Muscle layer of colon (tissue), 2 donors: ENCODE results near the gene GPC5.

Experiments
- H3K27ac ChIP-seq: one replicate; pipeline ENCODE4 v1.7.0; 2013; ENCODE audit warnings: low read depth, mild to moderate bottlenecking, low read length, moderate library complexity
- H3K27me3 ChIP-seq, 2 donors: one replicate each; pipeline ENCODE4 v1.7.0; 2013; ENCODE audit warnings: low read length in 2 of 2, mild to moderate bottlenecking in 2 of 2; ENCODE audit not compliant: insufficient read depth in 2 of 2, control insufficient read depth in 1 of 2
- H3K36me3 ChIP-seq: one replicate; pipeline ENCODE4 v1.7.0; 2013; ENCODE audit warnings: mild to moderate bottlenecking, low read length; ENCODE audit not compliant: insufficient read depth
- H3K4me1 ChIP-seq: one replicate; pipeline ENCODE4 v1.7.0; 2013; ENCODE audit warnings: mild to moderate bottlenecking, low read length; ENCODE audit not compliant: insufficient read depth
- H3K4me3 ChIP-seq, 2 donors: one replicate each; pipeline ENCODE4 v1.7.0; 2013; ENCODE audit warnings: low read length in 2 of 2, low read depth in 1 of 2, mild to moderate bottlenecking in 1 of 2, moderate library complexity in 1 of 2
- H3K9ac ChIP-seq: one replicate; pipeline ENCODE4 v1.7.0; 2013; ENCODE audit warnings: low read length
- H3K9me3 ChIP-seq: one replicate; pipeline ENCODE4 v1.7.0; 2013; ENCODE audit warnings: mild to moderate bottlenecking, low read length
- donor health status: abdominal sarcoma.
- donor health status: Adenocarcinoma of cecum.

Gene GPC5

DNA sequence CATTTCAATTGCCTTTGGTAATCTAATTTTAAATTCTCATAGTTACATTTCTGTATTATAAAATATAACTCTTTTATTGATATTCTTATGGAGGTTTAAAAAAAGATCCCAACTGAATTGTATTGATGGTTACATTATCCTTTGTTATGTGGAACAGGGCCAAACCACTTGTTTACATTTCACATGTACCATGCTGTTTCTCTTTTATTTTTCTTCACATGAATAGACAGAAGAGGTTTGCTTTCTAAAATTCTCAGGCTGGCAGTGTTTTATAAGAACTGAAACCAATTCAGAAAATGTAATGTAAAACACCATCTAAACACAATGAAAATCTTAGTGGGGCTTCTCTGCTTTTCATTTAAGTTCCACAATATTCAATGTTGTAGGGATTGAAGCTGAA, 122.5 kb downstream of the GPC5 start:
- Histone ChIP-seq H3K36me3 (no peaks in the 10 kb centered on the region), H3K9me3 (peaks cover 4% of the 10 kb centered on the region), H3K4me1 (no peaks in the 10 kb centered on the region), H3K27me3 (no peaks in the 10 kb centered on the region), H3K9ac (no peak overlapping the region), H3K27ac (no peak overlapping the region), H3K4me3 (no peak overlapping the region)

DNA sequence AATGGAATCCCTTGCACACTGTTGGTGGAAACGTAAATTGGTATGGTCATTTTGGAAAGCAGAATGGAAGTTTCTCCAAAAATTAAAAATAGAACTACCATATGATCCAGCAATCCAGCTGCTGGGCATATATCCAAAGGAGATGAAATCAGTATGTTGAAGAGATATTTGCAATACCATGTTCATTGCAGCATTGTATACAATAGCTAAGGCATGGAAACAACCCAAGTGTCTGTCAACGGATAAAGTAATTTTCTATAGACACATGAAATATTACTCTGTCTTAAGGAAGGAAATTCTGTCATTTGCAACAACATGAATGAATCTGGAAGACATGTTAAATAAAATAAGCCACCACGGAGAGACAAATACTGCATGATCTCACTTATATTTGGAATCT, 124.7 kb downstream of the GPC5 start:
- H3K9me3 ChIP-seq = peaks cover 4% of the 10 kb centered on the region
- no peaks in the 10 kb centered on the region for H3K36me3 ChIP-seq
- no peaks in the 10 kb centered on the region for H3K27me3 ChIP-seq
- H3K27ac ChIP-seq = no peak overlapping the region
- no peak overlapping the region for H3K9ac ChIP-seq
- H3K4me3 ChIP-seq = no peak overlapping the region
- H3K4me1 ChIP-seq = no peaks in the 10 kb centered on the region

DNA sequence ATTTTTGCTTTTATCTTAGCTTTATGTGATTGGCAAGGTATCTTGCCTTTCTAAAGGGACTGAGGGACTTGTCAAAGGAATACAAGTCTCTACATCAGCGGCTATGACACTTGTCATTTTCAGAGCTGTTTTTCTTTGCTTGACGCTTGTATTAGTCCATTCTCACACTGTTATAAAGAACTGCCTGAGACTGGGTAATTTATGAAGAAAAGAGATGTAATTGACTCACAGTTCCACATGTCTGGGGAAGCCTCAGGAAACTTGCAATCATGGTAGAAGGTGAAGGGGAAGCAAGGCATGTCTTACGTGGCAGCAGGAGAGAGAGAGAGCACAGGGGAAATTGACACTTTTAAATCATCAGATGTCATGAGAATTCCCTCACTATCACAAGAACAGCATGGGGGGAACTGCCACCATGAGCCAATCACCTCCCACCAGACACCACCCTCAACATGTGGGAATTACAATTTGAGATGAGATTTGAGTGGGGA, 128.2 kb downstream of the GPC5 start:
- no peak overlapping the region for H3K9ac ChIP-seq
- no peaks in the 10 kb centered on the region for H3K36me3 ChIP-seq
- peaks cover 4% of the 10 kb centered on the region for H3K9me3 ChIP-seq
- H3K4me3 ChIP-seq = no peak overlapping the region
- no peaks in the 10 kb centered on the region for H3K27me3 ChIP-seq
- H3K27ac ChIP-seq = no peak overlapping the region
- H3K4me1 ChIP-seq = no peaks in the 10 kb centered on the region

DNA sequence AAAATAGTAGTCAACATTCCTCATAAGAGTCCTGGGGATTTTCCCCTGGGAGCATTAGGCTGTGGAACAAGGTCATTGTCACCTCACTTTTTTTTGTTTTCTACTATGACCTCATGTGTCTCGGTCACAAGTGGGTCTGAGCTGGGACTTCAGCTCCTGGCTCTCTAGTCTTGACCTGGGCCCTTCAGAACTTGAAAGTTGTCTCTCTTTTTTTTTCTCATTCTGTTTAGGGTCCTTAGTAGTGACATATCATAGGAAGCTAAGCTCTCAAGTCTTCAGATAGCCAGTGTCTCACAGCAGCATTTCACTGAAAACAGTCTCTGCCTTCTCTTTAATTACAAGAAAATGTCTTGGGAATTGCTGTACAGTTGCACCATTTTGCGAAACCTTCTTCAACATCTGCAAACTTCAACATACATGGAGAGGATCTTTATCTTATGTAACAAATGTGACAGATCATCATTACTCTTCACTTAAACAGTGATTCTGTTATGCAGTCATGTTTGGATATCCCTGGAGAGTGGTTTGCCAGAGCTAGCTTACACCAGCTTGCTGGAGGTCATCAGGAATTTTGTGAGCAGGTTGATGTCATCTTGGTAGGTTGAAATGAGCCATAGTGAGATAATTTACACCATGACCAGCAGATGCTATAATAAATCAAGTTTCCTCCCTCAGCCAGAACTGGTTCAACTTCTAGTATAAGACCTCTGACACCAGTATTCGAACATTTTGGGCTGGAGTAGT, 131.5 kb downstream of the GPC5 start:
- Histone ChIP-seq H3K9me3 (peaks cover 4% of the 10 kb centered on the region), H3K4me1 (no peaks in the 10 kb centered on the region), H3K27me3 (no peaks in the 10 kb centered on the region), H3K4me3 (no peak overlapping the region), H3K9ac (no peak overlapping the region), H3K36me3 (no peaks in the 10 kb centered on the region), H3K27ac (no peak overlapping the region)

DNA sequence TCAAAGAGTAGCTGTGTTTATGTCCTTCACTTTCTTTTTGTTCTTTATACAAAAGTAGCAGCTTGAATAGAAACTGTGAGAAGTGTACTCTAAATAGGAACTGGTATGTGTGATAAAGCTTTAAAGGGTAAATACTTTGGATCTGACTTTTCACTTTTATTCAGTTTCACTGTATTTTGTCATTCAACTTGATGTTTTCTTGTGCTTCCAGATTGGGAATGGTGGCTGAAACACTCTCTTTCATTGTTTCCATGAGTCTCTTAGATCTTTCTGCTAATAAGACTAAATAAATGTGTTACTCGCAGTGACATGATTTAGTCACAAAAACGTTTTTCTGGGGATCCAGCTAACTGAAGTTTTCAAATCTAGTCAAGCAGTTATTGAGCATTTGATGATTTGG, 133.2 kb downstream of the GPC5 start:
- Histone ChIP-seq H3K27me3 (no peaks in the 10 kb centered on the region), H3K27ac (no peak overlapping the region), H3K36me3 (no peaks in the 10 kb centered on the region), H3K4me1 (no peaks in the 10 kb centered on the region), H3K4me3 (no peak overlapping the region), H3K9ac (no peak overlapping the region), H3K9me3 (no peaks in the 10 kb centered on the region)

DNA sequence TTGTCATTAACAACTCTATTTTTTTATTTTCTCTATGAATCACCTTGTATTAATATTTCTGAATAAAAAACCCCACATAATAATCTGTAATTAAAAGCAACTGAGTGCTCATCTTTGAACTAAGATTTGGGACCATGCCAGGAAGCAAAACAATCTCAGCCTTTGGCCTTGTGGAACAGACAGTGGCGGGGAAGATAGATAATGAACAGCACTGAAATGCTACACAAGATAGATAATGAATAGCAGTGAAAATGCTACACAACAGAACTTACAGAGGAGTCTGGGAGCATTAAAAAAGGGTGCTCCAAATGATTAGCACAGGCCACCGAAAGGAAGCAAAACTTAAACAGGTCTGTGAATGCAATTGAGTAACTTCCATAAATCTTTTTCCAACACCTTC, 134.9 kb downstream of the GPC5 start:
- Histone ChIP-seq H3K27me3 (no peaks in the 10 kb centered on the region), H3K4me1 (no peaks in the 10 kb centered on the region), H3K9me3 (no peaks in the 10 kb centered on the region), H3K4me3 (no peak overlapping the region), H3K9ac (no peak overlapping the region), H3K36me3 (no peaks in the 10 kb centered on the region), H3K27ac (no peak overlapping the region)

DNA sequence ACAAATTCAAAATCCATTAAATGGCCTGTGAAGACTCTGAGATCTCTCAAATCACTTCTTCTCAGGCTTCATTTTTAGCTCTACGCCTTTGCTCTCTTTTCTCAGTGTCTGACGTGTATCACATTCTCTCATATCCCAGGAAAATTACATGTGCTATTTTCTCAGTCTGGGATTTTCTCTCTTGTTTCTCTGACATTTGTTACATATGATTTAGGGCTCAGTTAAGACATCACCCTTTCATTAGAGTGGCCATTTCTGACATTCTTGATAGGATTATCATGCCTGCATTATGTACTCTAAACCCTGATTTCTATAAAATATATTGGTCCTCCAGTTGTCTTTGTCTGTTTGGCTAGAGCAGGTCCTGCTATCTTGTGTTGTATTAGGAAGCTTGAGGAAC, 136.6 kb downstream of the GPC5 start:
- no peaks in the 10 kb centered on the region for H3K36me3 ChIP-seq
- no peaks in the 10 kb centered on the region for H3K4me1 ChIP-seq
- H3K9ac ChIP-seq = no peak overlapping the region
- H3K4me3 ChIP-seq = no peak overlapping the region
- H3K27ac ChIP-seq = no peak overlapping the region
- no peaks in the 10 kb centered on the region for H3K27me3 ChIP-seq
- H3K9me3 ChIP-seq = no peaks in the 10 kb centered on the region

DNA sequence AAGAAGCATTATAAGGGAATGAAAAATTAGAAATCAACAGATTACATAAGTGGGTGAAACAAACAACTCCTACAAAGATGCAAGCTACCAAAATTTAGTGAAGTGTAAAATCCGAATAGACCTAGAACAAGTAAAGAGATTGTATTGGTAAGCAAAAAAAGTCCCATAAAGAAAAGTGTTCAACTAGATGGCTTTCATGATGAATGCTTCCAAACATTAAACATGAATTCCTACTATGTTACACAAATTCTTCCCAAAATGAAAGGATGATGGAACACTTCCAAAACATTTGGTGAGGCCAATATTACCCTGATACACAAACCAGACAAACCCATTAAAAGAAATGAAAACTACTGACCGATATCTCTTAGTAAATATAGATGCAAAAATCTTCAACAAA, 139.0 kb downstream of the GPC5 start:
- Histone ChIP-seq H3K27me3 (no peaks in the 10 kb centered on the region), H3K9me3 (no peaks in the 10 kb centered on the region), H3K36me3 (no peaks in the 10 kb centered on the region), H3K4me3 (no peak overlapping the region), H3K9ac (no peak overlapping the region), H3K27ac (no peak overlapping the region), H3K4me1 (no peaks in the 10 kb centered on the region)

DNA sequence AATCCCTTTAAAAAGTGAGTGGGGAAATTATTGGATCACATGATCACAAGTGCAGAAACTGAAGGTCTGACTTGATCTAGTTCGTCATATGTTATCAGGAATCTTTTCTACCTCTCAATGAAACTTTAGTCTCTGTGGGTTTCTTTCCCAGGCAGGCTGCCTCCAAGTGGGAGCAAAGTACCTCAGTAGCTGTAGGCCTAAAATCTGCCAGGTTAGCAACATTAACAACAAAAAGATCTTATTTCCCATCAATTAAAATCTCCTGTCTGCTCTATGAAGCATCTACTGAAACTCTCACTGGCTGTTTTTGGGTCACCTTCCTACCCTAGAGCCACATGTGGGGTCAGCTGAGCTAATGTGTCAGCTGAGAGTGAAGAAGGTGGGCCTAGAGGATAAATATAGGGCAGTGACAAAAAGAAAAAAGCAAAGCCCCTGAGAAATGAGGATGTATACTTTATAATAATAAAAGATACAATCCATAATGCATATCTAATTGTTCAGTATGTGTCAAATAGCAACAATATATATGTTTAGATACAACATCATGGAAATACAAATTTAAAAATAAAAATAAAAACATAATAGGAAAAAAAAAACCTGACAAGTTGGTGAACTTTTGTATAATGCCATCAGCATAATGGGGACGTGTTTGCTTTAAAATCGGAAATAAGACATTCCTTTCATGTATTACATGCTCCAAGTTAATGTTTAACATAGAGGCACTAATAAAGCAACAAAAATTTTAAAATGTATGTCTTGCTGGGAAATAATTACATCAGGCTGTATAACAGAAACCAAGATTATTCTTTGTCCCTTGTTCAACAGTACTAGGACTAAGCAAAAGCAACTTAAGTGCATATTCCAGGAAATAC, 141.1 kb downstream of the GPC5 start:
- no peak overlapping the region for H3K27ac ChIP-seq
- H3K4me3 ChIP-seq = no peak overlapping the region
- H3K9ac ChIP-seq = no peak overlapping the region
- H3K27me3 ChIP-seq = no peaks in the 10 kb centered on the region
- no peaks in the 10 kb centered on the region for H3K36me3 ChIP-seq
- no peaks in the 10 kb centered on the region for H3K4me1 ChIP-seq
- H3K9me3 ChIP-seq = no peaks in the 10 kb centered on the region

DNA sequence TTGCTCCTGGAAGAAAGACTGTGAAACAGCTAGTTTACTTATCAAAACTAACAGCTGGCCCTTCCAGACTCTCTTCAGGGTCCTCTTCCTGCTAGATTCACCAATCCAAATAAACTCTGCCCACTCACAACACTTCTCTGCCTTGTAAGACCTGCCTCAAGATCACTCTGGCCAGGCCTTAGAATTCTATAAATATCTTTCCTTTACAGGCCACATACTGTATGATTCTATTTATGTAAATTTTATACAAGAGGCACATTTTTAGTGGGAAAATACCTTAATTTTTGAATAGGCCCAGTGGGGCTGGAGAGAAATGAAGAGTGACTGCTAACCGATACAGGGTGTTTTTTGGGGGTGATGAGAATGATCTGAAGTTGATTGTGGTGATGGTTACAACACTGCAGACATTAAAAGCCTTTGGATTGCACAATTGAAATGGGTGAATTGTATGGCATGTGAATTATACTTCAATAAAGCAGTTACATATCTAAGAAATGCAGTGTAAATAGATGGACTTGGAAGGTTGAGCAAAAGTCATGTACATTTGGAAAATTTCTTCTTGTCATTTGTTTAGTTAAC, 141.8 kb downstream of the GPC5 start:
- Histone ChIP-seq H3K9ac (no peak overlapping the region), H3K4me1 (no peaks in the 10 kb centered on the region), H3K4me3 (no peak overlapping the region), H3K9me3 (no peaks in the 10 kb centered on the region), H3K27me3 (no peaks in the 10 kb centered on the region), H3K36me3 (no peaks in the 10 kb centered on the region), H3K27ac (no peak overlapping the region)

DNA sequence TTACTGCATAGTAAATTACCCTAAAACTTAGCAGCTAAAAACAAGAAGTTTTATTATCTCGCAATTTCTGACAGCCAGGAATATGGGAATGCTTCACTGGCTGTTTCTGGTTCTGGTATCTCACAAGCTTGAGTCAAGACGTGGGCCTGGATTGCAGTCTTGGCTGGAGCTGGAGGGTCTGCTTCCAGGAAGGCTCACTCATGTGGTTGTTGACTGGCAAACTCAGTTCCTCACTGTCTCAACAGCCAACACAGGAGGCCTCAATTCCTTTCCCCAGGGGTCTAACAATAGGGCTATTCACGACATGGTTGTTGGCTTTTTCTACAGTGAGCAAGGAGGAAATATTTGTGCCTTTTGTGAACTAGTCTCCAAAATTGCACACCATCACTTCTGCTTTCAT, 146.3 kb downstream of the GPC5 start:
- no peak overlapping the region for H3K27ac ChIP-seq
- H3K4me3 ChIP-seq = no peak overlapping the region
- H3K9ac ChIP-seq = no peak overlapping the region
- H3K9me3 ChIP-seq = no peaks in the 10 kb centered on the region
- H3K4me1 ChIP-seq = no peaks in the 10 kb centered on the region
- no peaks in the 10 kb centered on the region for H3K36me3 ChIP-seq
- H3K27me3 ChIP-seq = no peaks in the 10 kb centered on the region
